B cell (primary cell): ENCODE measurements around the gene UCHL1.

Experiments used
- CTCF ChIP-seq: fragments of 200-600 bp; IDR thresholded peaks from one replicate; pipeline ENCODE4 v1.8.0; 2022; ENCODE audit warnings: antibody characterized with exemption, mild to moderate bottlenecking
- EZH2 ChIP-seq: IDR thresholded peaks from 2 replicates; pipeline ENCODE4 v1.6.1; 2012; ENCODE audit warnings: borderline replicate concordance, low read depth, mild to moderate bottlenecking, moderate library complexity, low read length; ENCODE audit not compliant: insufficient read depth, poor library complexity, severe bottlenecking

GRCh38 chr4:41215969-41216293, 40.8 kb upstream of the UCHL1 start:
- TF ChIP-seq EZH2 = no peak
- no peak for TF ChIP-seq CTCF
